GM19397 (cell line): Measurements from ENCODE around the gene PON1.
A peak's percentile ranks its signal among the peaks of the same experiment; 100 is the strongest.

Experiments used
- ATAC-seq: cut with Tn5 transposase; IDR thresholded peaks from one replicate; pipeline ENCODE4 v1.9.1; 2021; ENCODE audit warnings: mild to moderate bottlenecking, moderate library complexity; ENCODE audit not compliant: unreplicated experiment

PON1 gene

GRCh38 chr7:95324431-95324830 is at the start of gene PON1:
Gene PON1 (minus strand): TSS chr7:95324532. CDS start chr7:95324475, 57 bp downstream.
- peak; percentile 90 for ATAC-seq

DNA sequence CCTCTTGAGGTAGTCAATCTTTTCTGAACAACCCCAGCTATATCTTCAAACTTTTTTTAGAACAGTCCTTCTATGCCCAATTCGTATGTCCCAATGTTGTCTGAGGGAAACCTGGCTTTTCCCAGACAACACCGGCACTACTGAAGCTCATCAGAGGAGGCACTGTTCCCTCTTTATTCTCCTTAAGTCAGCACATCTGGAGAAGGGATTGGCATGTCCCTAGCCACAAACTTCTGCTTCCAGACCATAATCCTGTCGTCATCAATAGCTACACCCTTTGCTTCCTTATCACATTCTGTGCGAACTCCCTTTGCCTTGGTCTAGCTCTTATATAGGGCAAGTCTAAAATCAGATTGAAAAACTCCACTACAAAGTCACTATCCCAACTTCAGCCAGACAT is 49.0 kb upstream of the PON1 start:
- no peak for ATAC-seq

- no peak for ATAC-seq
Measured at GRCh38 chr7:95368235-95368634, 43.9 kb upstream of the PON1 start.

GRCh38 chr7:95367606-95368005 is 43.3 kb upstream of the PON1 start:
- no peak for ATAC-seq

GRCh38 chr7:95365151-95365550 is 40.8 kb upstream of the PON1 start:
- ATAC-seq: no peak

DNA sequence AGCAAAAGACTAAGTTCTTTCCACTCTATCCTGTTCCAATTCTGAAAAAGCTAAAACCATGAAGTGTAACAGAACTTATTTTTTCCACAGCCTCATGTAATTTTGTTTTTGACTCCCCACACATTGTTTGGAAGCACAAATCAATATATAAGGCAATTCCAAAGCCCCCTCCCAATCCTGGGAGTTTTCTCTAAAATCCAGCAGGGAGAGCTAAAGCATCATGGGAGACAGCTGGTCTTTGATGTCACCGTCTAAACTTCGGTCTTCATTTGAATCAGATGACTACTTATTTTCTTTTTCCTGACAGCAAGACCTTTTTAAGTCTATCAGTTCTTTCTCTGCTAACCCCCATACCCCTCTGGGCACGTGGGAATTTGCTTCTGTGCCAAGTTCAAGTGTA is 33.3 kb upstream of the PON1 start:
- ATAC-seq: no peak

DNA sequence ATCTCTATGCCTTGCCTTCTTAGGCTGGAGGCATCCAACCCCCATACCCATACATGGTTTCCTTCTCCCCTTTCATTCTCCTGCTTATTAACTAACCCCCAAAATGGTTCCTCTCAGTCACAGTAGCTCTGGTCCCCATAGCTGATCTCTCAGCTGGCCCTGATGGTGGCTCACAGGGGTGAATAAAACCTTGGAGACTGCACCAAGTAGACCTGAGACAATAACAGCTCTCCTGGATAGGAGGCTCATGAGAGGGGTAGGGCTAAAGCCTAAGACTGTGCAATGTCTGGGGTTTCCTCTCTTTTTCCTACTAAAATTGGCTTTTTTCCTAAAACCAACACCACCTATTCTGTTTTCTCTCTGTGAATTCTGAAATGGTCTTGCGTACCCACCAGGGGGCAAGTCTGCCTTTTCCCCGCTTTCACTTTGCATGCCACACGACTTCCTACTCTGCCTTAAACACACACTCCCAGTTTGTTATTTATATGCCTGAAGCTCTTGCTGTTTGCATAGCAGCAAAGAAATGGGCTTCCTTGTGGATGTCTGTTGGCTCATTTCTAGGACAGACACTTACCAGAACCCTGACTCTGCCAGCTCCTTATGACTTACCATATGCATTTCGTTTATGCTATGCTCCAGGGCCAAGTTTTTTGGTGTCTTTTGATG is 18.4 kb upstream of the PON1 start:
- no peak for ATAC-seq

DNA sequence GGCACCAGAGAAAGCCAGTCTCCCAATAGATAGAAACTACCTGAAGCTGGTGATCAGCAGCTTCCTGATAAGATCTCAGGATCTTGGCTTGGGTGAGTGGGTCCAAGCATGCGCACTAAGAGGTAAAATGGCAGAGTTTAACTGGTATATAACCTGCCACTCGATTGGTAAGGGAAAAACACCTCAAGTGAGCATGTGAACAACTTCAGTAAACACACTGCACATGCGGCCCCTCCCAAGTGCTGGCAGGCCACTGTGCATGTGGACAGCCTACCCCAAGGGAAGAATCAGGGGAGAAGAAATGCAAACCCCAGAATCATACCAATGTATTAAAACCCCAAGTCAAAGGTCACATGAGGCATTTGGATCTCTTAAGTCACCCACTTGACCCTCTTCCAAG is 17.7 kb upstream of the PON1 start:
- no peak for ATAC-seq

DNA sequence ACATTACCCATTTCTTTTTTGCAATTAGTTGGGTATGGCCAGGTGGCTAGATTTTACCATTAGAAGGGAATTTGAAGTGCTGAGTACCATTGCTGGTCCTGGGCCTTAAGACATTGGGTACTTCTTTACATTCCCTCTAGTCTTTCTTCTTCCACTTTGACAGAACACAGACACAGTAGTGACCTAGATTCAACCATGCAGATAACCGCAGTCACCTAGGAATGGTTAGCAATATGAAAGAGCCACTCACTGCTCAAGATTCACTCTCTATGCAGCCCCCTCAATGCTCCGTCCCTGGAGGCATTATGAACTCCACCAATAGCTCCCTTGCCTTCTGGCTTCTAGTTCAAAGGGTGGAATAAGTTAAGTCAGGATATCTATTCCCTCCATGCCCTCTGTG is 16.2 kb upstream of the PON1 start:
- no peak for ATAC-seq

DNA sequence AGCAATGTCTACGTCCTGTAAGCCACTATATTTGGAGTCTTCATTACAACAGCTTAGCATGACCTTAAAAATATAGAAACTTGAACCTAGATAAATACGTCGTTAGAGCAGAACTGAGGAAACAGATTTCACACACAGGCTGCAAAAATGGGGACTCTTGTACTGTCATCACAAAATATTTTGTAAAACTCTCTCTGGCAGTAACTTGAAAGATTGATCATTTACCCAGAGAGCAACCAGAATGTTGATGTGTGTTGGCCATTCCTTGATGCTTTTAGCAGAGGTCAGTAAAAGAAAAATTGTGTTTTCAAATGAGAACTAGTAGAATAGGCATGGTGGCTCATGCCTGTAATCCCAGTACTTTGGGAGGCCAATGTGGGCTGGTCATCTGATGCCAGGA is 14.5 kb upstream of the PON1 start:
- ATAC-seq: no peak

- ATAC-seq: no peak
Measured at GRCh38 chr7:95335093-95335492, 10.8 kb upstream of the PON1 start.

DNA sequence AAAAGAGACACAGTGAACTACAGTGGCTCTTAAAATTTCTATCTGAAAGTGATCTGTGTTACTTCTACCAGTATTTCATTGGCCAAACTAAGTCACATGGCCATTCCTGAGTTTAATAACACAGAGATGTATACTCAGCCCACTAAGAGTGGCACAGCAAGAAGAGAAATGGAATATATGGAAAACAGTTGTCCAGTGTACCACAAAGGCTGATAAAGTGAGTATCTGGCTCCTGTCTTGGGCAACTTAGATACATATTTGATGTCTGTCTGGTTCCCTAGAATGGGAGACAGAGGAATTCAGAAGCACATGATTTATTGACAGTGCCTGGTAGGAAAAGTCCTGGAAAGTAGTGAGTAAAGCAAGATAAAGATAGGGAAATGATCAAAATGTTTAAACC is 10.1 kb upstream of the PON1 start:
- ATAC-seq: no peak

DNA sequence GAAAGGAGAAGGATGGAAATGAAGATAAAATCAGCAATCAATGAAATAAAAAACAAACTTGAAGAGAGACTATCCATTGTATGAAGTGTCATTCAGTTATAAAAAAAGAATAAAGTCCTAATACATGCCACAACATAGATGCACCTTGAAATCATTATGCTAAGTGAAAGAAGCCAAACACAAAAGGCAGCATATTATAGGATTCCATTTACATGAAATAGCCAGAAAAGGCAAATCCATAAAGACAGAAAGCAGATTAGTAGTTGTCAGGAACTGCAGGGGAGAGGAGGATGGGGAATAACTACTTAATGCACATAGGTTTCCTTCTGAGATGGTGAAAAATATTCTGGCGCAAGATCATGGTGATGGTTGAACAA is 6.6 kb upstream of the PON1 start:
- peak; percentile 35 for ATAC-seq

DNA sequence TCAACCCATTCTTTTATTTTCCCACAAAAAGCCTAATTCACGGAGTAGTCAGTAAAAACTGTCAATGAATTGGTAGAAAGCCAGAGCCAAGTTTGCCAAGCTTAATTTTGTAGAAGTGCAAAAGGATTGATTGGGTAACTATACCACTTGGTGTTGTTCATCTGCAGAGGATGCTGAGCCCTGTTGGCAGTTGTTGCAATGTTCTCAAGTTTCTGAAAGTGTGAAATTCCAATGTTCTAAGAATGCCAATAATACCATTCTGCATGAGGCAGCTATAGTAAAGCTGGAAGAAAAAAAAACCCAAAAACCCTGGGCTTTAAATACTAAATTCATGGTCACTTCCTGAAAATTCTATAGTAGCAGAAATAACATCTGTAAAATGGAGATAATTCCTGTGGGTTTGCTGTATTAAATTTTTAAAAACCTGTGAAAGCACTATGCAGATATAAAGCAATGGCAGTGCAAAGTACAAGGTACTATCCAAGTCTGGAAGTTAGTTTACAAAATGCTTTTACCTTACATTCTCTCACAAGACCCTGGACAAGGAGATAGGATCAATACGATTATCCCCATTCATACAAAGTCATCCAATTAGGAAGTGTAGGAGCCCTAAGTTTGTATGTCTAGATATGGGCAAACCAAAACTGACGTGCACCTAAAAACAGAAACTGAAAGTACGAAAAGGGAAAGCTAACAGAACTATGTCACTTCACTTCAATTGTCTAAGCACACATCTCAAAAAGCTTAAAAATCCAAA is 6.0 kb upstream of the PON1 start:
- ATAC-seq: peak; percentile 96

GRCh38 chr7:95327356-95327755 is 3.0 kb upstream of the PON1 start:
- ATAC-seq: no peak

DNA sequence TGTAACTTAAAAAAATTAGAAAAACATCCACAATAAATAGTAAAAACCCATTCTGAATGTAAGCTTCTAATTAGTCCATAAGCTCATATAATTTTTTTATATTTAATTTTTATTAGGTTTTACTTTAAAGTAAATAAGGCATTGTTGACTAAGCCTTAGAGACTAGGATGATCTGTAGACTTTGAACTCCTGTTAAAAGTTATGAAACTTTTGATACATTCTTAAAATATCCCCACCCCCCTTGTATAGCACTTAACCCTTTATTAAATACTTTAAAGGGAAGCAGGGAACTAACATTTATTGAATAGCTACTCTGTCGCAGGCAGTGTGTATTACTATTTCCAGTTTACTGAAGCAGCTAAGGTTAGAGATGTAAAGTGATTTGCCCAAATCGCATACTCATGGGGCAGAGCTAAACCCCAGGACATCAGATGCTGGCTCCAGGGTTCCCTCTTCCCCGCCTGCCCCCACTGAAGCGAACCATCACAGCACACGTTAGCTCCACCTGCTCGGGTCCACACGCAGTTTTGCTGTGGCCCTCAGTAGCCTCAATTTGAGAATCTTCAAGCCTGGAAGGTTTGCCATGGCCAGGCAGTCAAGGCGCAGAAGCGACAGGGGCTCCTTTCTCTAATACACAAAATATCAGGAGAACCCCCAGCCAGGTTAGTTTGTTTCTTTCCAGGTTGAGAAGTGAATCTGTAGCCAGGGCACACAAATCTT is 762 bp downstream of the PON1 start:
- ATAC-seq: no peak

DNA sequence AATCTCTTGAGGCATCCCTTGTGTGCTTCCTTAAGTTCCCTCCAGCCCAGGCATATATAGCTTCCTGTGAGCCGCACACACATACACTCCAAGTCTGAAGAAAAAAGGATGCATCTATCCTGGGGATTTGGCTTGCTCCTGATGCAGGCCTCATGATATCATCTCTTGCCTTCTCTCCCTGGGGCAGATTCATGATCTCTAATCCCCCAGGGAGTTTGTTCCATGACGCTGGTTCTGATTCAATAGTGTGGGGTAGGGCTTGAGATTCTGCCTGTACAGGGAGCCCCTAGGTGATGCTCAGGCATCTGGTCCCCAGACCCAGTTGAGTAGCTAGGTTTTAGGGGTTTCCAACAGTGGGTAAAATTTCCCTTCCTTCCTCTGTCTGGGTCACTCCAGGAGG is 1.5 kb downstream of the PON1 start:
- ATAC-seq: no peak

DNA sequence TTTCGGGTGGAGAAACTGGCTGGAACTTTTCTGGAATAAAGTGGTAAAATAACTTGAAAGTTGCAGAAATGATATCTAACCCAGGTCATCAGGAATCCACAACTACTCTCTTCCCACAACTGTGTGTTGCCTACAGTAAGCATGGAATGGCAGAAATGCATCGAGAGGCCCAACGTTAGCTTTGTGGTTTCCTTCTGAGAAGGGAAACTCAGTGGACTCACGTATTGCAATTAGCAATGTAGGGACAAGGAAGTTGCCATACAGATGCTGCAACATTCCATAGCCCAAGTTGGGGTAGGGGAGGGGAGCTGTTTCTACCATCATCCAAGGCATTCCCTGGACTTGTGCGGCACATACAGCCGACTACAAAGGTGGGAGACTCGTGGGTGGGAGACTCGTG is 1.9 kb downstream of the PON1 start:
- no peak for ATAC-seq

DNA sequence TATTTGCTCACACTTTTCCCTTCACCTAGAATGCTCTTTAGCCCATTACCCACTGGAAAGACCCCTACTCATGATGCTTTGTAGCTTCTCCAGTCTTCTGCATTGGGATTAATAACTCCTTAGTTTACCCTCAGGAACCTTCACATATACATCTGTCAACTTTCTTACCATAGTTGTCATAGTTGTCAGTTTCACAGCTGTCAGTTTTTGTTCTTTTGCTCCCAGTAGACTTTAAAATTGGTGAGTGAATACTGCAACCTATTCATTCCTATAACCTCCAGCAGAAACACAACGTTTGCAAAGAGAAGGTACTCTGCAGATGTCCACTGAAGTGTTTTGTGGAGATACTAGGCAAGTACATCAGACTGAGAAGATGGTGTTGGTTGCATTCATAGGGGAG is 2.6 kb downstream of the PON1 start:
- ATAC-seq: no peak

GRCh38 chr7:95320651-95321050 is 3.7 kb downstream of the PON1 start:
- ATAC-seq: no peak

DNA sequence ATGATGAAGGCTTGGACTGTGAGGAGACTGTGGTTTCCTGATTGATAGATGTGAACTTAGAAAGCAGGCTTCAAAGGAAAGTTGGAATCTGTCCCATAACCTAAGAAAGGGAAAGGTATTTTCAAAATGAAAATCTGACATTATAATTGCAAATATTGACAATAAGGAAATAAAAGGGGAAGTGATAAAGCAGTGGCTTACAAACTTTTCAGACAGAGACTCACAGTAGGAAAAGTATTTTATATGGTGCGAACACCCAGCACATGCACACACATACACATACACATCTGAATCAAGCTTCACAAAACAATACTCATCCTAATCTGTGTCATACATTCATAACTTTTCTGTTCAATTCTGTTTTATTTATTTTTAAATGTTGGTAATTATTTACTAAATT is 4.8 kb downstream of the PON1 start:
- ATAC-seq: no peak

DNA sequence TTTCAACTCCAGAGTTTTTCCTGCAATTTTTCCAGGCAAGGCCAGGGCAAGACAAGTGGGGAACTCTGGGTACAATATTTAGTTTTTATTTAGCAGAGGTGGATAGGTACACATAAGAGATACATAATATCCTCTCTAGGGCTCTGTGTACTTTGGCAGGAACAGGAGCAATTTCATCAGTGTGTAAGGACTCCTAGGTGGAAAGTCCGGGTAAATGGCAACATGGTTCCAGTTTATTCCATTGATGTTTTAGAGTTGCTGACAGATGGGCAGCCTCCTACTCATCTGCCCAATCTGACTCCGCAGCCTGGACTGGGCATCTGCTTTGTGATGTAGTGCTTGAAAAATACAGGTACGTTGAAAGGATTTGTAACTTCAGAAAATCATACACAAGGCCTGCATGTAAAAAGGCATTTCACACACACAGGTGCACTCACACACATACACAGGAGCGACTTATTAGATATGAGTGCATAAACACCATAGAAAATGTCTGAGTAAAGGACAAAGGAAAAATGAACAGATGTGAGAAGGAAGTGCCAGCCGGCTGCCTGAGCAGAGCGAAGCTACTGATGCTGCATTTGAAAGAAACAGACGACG is 5.7 kb downstream of the PON1 start:
- no peak for ATAC-seq
